Erythroblast (primary cell): Measurements from ENCODE around the gene GRPEL1.

Experiments
- GATA1 ChIP-seq: IDR thresholded peaks from 2 replicates; pipeline ENCODE4 v1.6.1; 2011; ENCODE audit warnings: low read depth, mild to moderate bottlenecking, control low read depth, low read length, moderate library complexity
- POLR2A ChIP-seq: IDR thresholded peaks from 2 replicates; pipeline ENCODE4 v1.6.1; 2011; ENCODE audit warnings: mild to moderate bottlenecking, low read length

DNA sequence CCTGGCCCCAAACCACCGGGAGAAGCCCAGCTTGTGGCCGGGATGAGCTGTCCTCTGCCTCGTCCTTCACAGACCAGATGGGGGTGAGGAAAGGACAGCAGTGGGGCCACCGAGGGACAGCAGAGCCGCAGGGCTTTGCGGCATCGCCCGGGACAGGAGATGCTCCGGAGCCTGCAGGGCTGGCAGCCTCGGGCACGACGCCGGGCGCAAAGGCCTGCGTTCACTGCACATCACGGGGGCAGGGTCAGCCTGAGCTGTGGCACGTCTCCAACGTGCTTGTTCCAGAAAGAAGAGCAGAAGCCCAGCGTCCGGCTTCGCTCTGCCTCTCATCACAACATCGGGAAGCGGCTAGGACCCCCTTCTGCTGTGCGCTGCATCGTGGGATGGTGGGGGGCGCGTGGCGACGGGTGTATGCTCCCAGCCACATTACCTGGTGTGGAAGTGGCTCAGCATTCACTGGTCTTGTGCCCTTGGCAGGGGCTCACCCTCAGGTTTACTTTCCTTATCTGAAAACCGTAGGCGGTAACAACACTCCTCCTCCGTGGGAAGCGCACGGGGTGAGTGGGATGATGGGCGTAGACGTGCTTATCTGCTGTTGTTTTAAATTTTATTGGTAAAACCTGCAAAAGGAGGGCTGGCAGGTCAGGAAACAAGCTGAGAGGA is 17.3 kb downstream of the GRPEL1 start:
- TF ChIP-seq POLR2A (no peak), GATA1 (no peak)
